Measurements from ENCODE around the gene RNF10.

GRCh38 chr12:120489018-120489417 lies 45.1 kb upstream of the RNF10 start:
- TF ChIP-seq CTCF (IDR thresholded peaks at IDR 0.05; ENCODE audit: low read depth, low read length) = no peak
- TF ChIP-seq POLR2A (IDR thresholded peaks at IDR 0.05; ENCODE audit: extremely low read depth, insufficient read length) = no peak

Data from NB4 (cell line).